HepG2 (cell line): Measurements from ENCODE around the gene ERCC2. TPM values are rescaled to one million over a fixed set of nuclear protein-coding genes. Genes with fewer than 3 reads are reported as not detected.

Source experiments
- AKAP8 ChIP-seq: sonication (generic); formaldehyde crosslinking; IDR thresholded peaks from 2 replicates; pipeline ENCODE4 v1.5.1; 2020; ENCODE audit warnings: mild to moderate bottlenecking, missing genetic modification reagents
- ELK4 ChIP-seq: sonication (generic); formaldehyde crosslinking; IDR thresholded peaks from 2 replicates; pipeline ENCODE4 v1.9.0; 2021; ENCODE audit warnings: missing genetic modification reagents, borderline replicate concordance
- ERF ChIP-seq: IDR thresholded peaks from 2 replicates; pipeline ENCODE4 v1.6.1; 2018; ENCODE audit warnings: missing biosample characterization, missing genetic modification reagents
- KAT7 ChIP-seq: IDR thresholded peaks from 2 replicates; pipeline ENCODE4 v1.6.1; 2018; ENCODE audit warnings: borderline replicate concordance, missing compliant biosample characterization
- MEIS2 ChIP-seq: sonication (generic); formaldehyde crosslinking; IDR thresholded peaks from 2 replicates; pipeline ENCODE4 v1.9.0; 2021; ENCODE audit warnings: mild to moderate bottlenecking, missing genetic modification reagents
- RCOR2 ChIP-seq: IDR thresholded peaks from 2 replicates; pipeline ENCODE4 v1.6.1; 2016; ENCODE audit warnings: missing biosample characterization, missing genetic modification reagents
- RERE ChIP-seq: IDR thresholded peaks from 2 replicates; pipeline ENCODE4 v1.6.1; 2016; ENCODE audit warnings: low read depth, missing genetic modification reagents, missing compliant biosample characterization
- TCF7 ChIP-seq: sonication (generic); IDR thresholded peaks from 2 replicates; pipeline ENCODE4 v1.6.1; 2016; ENCODE audit warnings: antibody characterized with exemption, low read depth
- ZBTB7A ChIP-seq: sonication (generic); formaldehyde crosslinking; IDR thresholded peaks from 2 replicates; pipeline ENCODE4 v1.8.0; 2022; ENCODE audit warnings: mild to moderate bottlenecking, missing genetic modification reagents
- ZFAT ChIP-seq: sonication (generic); formaldehyde crosslinking; conservative IDR thresholded peaks from 2 replicates; pipeline ENCODE4 v1.8.1; 2023; ENCODE audit warnings: missing genetic modification reagents, inconsistent platforms
- ZNF121 ChIP-seq: sonication (generic); formaldehyde crosslinking; IDR thresholded peaks from 2 replicates; pipeline ENCODE4 v1.5.0; 2020; ENCODE audit warnings: mild to moderate bottlenecking, missing genetic modification reagents
- ZNF234 ChIP-seq: sonication (generic); formaldehyde crosslinking; conservative IDR thresholded peaks from 2 replicates; pipeline ENCODE4 v1.5.1; 2020; ENCODE audit warnings: mild to moderate bottlenecking, missing genetic modification reagents
- ZNF318 ChIP-seq: sonication (generic); formaldehyde crosslinking; IDR thresholded peaks from 2 replicates; pipeline ENCODE4 v1.4.0; 2020; ENCODE audit warnings: mild to moderate bottlenecking, missing genetic modification reagents
- ZNF558 ChIP-seq: sonication (generic); formaldehyde crosslinking; IDR thresholded peaks from 2 replicates; pipeline ENCODE4 v1.9.0; 2022; ENCODE audit warnings: mild to moderate bottlenecking, missing genetic modification reagents, borderline replicate concordance
- ZNF629 ChIP-seq: sonication (generic); formaldehyde crosslinking; conservative IDR thresholded peaks from 2 replicates; pipeline ENCODE4 v1.5.0; 2020; ENCODE audit warnings: missing genetic modification reagents
- polyA plus RNA-seq, 8 experiments: library from polyadenylated mRNA; depleted of rRNA in 3 of 8; stranded (reverse) in 7 of 8; unstranded in 1 of 8; fragments of >200 nt; fragmentation: Illumina TruSeq in 4 of 8; extraction: Trizol in 4 of 8; gene quantifications; 2 replicates each; pipeline versions ENCODE4 v1.2.1 to v1.2.3, GENCODE V29; 2011 to 2016; ENCODE audit warnings: low read depth in 4 of 8, missing spikeins in 1 of 8, mixed read lengths in 1 of 8; ENCODE audit not compliant: insufficient read depth in 1 of 8
- total RNA-seq, 5 experiments: library from RNA; depleted of rRNA; stranded (reverse); fragments of >200 nt; fragmentation: Illumina TruSeq; extraction: Trizol; gene quantifications; 2 replicates each; pipeline ENCODE4 v1.2.3, GENCODE V29; 2016; ENCODE audit warnings: low read depth in 1 of 5

Gene ERCC2
- total and polyA plus RNA-seq, 2 of the 13 experiments (the other 11 are each of a cell fraction or from before 2014, with no cell fraction given), result 25.4 to 49.2 TPM

- TF ChIP-seq ZNF318 (CRISPR knock-in tag) (no peak), ZFAT (CRISPR knock-in tag) (no peak), ZNF121 (no peak), ZNF234 (CRISPR knock-in tag) (no peak), ERF (CRISPR knock-in tag) (peak; percentile 15; the same call in 1 of the 2 replicates), ZBTB7A (CRISPR knock-in tag) (no peak), ZNF558 (CRISPR knock-in tag) (no peak), RERE (CRISPR knock-in tag) (no peak), RCOR2 (CRISPR knock-in tag) (no peak), KAT7 (CRISPR knock-in tag) (no peak), ZNF629 (CRISPR knock-in tag) (0 out of 2 replicates have a peak, but pooled peaks have one; percentile 28), AKAP8 (CRISPR knock-in tag) (no peak), TCF7 (no peak), ELK4 (CRISPR knock-in tag) (no peak), MEIS2 (no peak)
Measured at GRCh38 chr19:45403781-45404556, 33.6 kb upstream of the ERCC2 start (continued).
